Astrocyte of the spinal cord (primary cell): ENCODE measurements around the gene SMIM10.

ENCODE experiments used
- DNase-seq: peaks from one replicate; pipeline ENCODE4 v3.0.0; 2011; ENCODE audit warnings: low read depth, low spot score
- H3K4me3 ChIP-seq: 2 replicates; pipeline ENCODE4 v1.5.1; 2011; ENCODE audit warnings: low read depth, mild to moderate bottlenecking, low read length, moderate library complexity
- in situ Hi-C: cut with HindIII; loops from 2 replicates; pipeline ENCODE4 v1.10.0; 2017; ENCODE audit warnings: low sequenced_read_pairs
- TF ChIP-seq, protein P1 (sequence below): IDR thresholded peaks from 2 replicates; pipeline ENCODE4 v1.5.1; 2012; ENCODE audit warnings: low read depth, mild to moderate bottlenecking, low read length, inconsistent platforms

The SMIM10 gene

DNA sequence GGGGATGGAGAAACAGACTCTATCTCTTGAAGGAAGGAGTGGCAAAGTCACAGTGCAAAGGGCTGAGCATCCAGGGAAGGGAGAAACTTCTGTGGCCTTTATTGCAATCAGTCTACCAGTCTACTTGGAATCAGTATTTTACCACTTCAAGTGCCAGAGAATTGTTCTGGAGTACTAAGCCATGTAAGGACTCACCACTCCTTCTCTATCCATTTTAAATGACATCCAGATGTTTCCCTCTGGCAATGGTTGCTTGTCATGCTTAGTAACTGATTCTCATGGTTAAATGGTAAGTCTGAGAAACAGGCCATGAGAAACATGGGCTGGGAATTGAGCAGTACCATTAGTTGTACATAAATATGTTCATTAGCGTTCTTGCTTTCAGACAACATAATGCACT, 21.1 kb upstream of the SMIM10 start:
- TF ChIP-seq, protein P1, sequence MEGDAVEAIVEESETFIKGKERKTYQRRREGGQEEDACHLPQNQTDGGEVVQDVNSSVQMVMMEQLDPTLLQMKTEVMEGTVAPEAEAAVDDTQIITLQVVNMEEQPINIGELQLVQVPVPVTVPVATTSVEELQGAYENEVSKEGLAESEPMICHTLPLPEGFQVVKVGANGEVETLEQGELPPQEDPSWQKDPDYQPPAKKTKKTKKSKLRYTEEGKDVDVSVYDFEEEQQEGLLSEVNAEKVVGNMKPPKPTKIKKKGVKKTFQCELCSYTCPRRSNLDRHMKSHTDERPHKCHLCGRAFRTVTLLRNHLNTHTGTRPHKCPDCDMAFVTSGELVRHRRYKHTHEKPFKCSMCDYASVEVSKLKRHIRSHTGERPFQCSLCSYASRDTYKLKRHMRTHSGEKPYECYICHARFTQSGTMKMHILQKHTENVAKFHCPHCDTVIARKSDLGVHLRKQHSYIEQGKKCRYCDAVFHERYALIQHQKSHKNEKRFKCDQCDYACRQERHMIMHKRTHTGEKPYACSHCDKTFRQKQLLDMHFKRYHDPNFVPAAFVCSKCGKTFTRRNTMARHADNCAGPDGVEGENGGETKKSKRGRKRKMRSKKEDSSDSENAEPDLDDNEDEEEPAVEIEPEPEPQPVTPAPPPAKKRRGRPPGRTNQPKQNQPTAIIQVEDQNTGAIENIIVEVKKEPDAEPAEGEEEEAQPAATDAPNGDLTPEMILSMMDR = no peak
- no peak for DNase-seq
- in situ Hi-C loops = no loop called here
- no peak overlapping the region for H3K4me3 ChIP-seq

DNA sequence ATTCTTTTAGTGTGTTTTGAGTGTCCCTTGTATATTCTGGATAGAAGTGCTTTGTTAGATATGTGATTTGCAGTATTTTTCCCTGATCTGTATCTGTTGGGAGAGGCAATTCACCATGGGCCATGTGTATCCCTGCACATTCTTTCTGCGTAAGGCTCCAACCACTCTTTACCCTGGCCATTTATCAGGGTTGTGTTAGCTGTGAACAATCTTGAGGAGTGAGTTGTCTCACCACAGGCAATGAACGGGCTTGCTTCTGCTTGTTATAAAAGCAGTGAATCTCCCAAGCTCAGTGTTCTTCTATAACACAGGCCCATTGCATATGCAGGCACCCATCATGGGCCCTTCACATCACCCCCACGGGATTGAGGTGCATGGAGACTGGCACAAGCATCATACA, 18.9 kb upstream of the SMIM10 start:
- TF ChIP-seq, protein P1 = no peak
- H3K4me3 ChIP-seq = no peak overlapping the region
- peak; percentile 11 for DNase-seq
- in situ Hi-C loops = no loop called here

- DNase-seq = no peak
- TF ChIP-seq, protein P1 = no peak
- in situ Hi-C loops = no loop called here
- H3K4me3 ChIP-seq = no peak overlapping the region
Observed at GRCh38 chrX:134975516-134975915, 15.3 kb upstream of the SMIM10 start.

GRCh38 chrX:134981910-134982309, 8.9 kb upstream of the SMIM10 start:
- no peak overlapping the region for H3K4me3 ChIP-seq
- TF ChIP-seq, protein P1 = no peak
- DNase-seq = no peak
- in situ Hi-C loops = no loop called here

DNA sequence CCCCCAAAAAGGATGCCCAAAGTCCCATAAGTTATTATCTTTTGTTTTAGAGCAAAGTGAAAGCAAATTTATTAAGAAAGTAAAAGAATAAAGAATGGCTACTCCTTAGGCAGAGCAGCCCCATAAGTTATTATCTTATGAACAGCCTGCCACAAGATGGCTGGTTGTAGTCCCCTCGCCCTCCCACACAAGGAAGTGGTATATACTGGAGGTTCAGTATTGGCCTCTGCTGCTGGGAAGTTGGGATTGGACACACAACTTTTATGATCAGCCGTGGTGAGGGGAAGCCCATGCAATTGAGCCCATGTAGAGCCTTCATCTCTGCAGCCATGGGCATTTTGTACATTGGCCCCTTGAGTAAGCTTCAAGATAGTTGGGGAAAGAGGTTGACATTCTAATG, 8.0 kb upstream of the SMIM10 start:
- no peak overlapping the region for H3K4me3 ChIP-seq
- TF ChIP-seq, protein P1 = no peak
- in situ Hi-C loops = no loop called here
- DNase-seq = no peak

GRCh38 chrX:134985479-134985878, 5.3 kb upstream of the SMIM10 start:
- in situ Hi-C loops = no loop called here
- DNase-seq = no peak
- H3K4me3 ChIP-seq = no peak overlapping the region
- TF ChIP-seq, protein P1 = no peak

DNA sequence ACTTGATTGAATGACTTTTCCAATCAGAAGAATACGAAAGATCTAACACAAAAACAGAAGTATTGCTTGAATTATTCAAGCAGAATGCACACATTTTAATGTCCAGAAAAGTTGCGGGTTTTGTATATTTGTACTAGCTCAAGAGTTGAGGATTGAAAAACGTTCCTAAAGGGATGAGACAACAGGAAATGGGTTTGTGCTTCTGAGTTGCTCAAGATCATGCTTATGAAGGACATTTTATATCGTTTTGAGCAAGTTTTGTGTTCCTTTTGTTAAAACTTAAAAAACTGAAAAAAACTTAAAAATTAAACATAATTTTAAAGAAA, 353 bp upstream of the SMIM10 start:
- TF ChIP-seq, protein P1 = no peak
- in situ Hi-C loops = no loop called here
- no peak overlapping the region for H3K4me3 ChIP-seq
- DNase-seq = no peak
